Measurements from ENCODE around the gene MAST3.

Gene MAST3

DNA sequence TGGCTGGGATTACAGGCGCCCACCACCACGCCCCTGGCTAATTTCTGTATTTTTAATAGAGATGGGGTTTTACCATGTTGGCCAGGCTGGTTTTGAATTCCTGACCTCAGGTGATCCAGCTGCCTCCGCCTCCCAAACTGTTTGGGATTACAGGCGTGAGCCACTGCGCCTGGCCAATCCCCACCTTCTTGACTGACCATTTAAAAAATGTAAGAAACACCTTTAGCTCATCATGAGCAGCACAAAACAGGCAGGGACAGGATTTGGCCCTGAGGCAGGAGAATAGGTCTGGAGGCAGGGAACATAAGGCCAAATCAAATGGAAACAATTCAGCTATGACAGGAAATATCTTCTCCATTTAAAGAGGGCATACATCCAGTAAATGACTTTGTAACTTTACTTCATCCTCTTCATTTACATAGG lies 94.1 kb downstream of the MAST3 start:
- Histone ChIP-seq H3K27me3 (ENCODE audit: insufficient read depth, insufficient read length) (no peaks in the 10 kb centered on the region), H3K4me3 (ENCODE audit: insufficient read length, low read depth) (no peak overlapping the region), H3K36me3 (ENCODE audit: insufficient read depth, insufficient read length, low read length) (peaks cover 14% of the 10 kb centered on the region), H3K9me3 (ENCODE audit: insufficient read depth, low read length) (no peaks in the 10 kb centered on the region), H3K9ac (ENCODE audit: insufficient read length, low read depth) (peak overlapping the region; percentile 13), H3K4me1 (ENCODE audit: insufficient read depth, insufficient read length) (peaks cover 7% of the 10 kb centered on the region)
- no peak for DNase-seq (ENCODE audit: low read depth, low spot score)
- TF ChIP-seq SUZ12 (IDR thresholded peaks at IDR 0.05; ENCODE audit: extremely low read depth, insufficient read depth, insufficient read length) = no peak
- no peak for TF ChIP-seq ZNF274 (IDR thresholded peaks at IDR 0.05; ENCODE audit: low read depth, low read length)
- TF ChIP-seq YY1 (IDR thresholded peaks at IDR 0.05; ENCODE audit: insufficient read depth, insufficient read length) = no peak

DNA sequence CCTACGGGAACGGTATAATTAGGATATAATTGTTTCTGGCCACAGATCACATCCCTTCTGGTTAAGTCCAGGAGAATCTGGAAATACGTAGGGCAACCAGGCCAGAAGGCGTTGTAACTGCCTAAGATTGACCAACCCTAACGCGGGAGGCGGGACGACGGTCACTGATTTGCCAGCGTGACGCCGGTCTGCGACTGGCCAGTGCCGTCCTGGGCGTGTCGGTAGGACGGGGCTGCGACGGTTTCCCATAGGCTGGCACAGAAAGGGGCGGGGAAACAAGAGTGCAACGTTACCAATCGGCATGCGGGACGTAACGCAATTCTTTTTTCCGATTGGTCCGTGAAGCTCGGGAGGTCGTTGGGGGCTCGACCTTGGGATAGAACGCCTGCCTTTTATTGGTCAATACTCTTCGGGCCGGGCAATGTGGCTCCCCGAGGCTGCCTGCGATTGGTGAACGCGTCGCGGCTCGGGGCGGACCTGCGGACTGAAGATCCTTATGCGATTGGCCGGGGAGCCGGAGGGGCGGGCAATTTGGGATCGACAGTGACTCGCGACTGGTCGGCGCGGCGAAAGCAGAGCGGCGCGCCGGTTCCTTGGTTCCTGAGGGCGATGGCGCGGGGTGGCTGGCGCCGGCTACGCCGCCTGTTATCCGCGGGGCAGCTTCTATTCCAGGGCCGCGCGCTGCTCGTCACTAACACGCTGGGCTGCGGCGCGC lies 95.3 kb downstream of the MAST3 start, which contains the start of gene MPV17L2:
MPV17L2 (plus strand) TSS at position 546 of the 715 bp plus-strand sequence; CDS start at position 610, 64 bp downstream.
- Histone ChIP-seq H3K9me3 (ENCODE audit: insufficient read depth, low read length) (no peaks in the 10 kb centered on the region), H3K4me3 (ENCODE audit: insufficient read length, low read depth) (peak within 1 kb of the TSS; percentile 92), H3K9ac (ENCODE audit: insufficient read length, low read depth) (peak within 1 kb of the TSS; percentile 92), H3K27me3 (ENCODE audit: insufficient read depth, insufficient read length) (no peaks in the 10 kb centered on the region), H3K4me1 (ENCODE audit: insufficient read depth, insufficient read length) (peaks cover 7% of the 10 kb centered on the region), H3K36me3 (ENCODE audit: insufficient read depth, insufficient read length, low read length) (peaks cover 20% of the 10 kb centered on the region)
- DNase-seq (ENCODE audit: low read depth, low spot score) = peak; percentile 100
- TF ChIP-seq YY1 (IDR thresholded peaks at IDR 0.05; ENCODE audit: insufficient read depth, insufficient read length) (no peak), ZNF274 (IDR thresholded peaks at IDR 0.05; ENCODE audit: low read depth, low read length) (no peak), SUZ12 (IDR thresholded peaks at IDR 0.05; ENCODE audit: extremely low read depth, insufficient read depth, insufficient read length) (no peak)

DNA sequence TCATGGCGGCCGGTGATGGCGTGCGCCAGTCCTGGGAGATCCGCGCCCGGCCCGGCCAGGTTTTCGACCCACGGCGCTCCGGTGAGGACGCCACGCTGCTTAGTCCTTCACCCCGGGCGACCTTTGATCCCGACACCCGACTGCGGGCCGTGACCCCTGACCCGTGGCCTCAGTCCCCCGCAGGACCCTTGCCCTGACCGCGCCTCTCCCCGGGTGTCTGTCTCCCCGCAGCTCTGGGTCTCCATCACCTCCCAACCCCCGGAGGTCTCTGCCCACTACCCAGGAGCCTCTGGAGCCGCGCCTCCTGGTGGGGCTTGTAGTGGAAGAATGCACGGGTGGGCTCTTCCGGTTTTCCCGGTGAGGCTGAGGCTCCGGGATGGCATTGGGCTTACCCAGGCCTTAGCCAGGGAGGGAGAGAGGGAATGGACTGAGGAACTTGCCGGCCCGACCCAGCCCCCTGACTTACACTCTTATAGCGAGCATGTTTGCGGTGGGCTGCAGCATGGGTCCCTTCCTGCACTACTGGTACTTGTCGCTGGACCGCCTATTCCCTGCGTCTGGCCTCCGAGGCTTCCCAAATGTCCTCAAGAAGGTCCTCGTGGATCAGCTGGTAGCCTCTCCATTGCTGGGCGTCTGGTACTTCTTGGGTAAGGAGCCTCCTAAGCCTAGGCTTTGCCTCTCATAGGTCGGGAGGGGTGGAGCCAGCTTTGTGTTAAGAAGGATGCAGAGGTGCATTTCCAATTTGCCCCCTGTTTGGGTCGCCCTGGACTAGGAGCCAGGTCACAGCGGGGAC lies 96.0 kb downstream of the MAST3 start:
- DNase-seq (ENCODE audit: low read depth, low spot score) = no peak
- H3K9ac ChIP-seq (ENCODE audit: insufficient read length, low read depth) = peak overlapping the region; percentile 92
- peaks cover 7% of the 10 kb centered on the region for H3K4me1 ChIP-seq (ENCODE audit: insufficient read depth, insufficient read length)
- H3K27me3 ChIP-seq (ENCODE audit: insufficient read depth, insufficient read length) = no peaks in the 10 kb centered on the region
- peaks cover 28% of the 10 kb centered on the region for H3K36me3 ChIP-seq (ENCODE audit: insufficient read depth, insufficient read length, low read length)
- H3K4me3 ChIP-seq (ENCODE audit: insufficient read length, low read depth) = peak overlapping the region; percentile 92
- no peaks in the 10 kb centered on the region for H3K9me3 ChIP-seq (ENCODE audit: insufficient read depth, low read length)
- TF ChIP-seq ZNF274 (IDR thresholded peaks at IDR 0.05; ENCODE audit: low read depth, low read length) (no peak), SUZ12 (IDR thresholded peaks at IDR 0.05; ENCODE audit: extremely low read depth, insufficient read depth, insufficient read length) (no peak), YY1 (IDR thresholded peaks at IDR 0.05; ENCODE audit: insufficient read depth, insufficient read length) (no peak)

DNA sequence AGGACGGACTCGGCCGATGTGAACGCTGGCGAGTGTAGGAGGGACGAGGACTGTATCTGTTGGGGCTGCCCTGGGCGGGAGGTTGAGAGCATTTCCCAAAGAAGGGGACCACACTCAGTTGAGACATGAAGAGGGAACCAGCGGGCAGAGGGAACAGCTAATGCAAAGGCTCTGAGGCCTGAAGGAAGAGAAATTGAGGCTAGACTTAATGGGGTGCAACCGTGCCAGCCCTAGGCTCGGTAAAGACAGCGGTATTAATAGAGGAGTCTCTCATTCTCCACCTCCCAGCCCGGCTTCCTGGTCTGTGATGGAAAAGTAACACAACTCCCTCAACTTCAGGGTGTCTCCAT lies 96.6 kb downstream of the MAST3 start:
- H3K36me3 ChIP-seq (ENCODE audit: insufficient read depth, insufficient read length, low read length) = peaks cover 30% of the 10 kb centered on the region
- H3K9ac ChIP-seq (ENCODE audit: insufficient read length, low read depth) = peak overlapping the region; percentile 92
- TF ChIP-seq ZNF274 (IDR thresholded peaks at IDR 0.05; ENCODE audit: low read depth, low read length) (no peak), SUZ12 (IDR thresholded peaks at IDR 0.05; ENCODE audit: extremely low read depth, insufficient read depth, insufficient read length) (no peak), YY1 (IDR thresholded peaks at IDR 0.05; ENCODE audit: insufficient read depth, insufficient read length) (no peak)
- DNase-seq (ENCODE audit: low read depth, low spot score) = no peak
- no peaks in the 10 kb centered on the region for H3K9me3 ChIP-seq (ENCODE audit: insufficient read depth, low read length)
- peaks cover 7% of the 10 kb centered on the region for H3K4me1 ChIP-seq (ENCODE audit: insufficient read depth, insufficient read length)
- H3K27me3 ChIP-seq (ENCODE audit: insufficient read depth, insufficient read length) = no peaks in the 10 kb centered on the region
- peak overlapping the region; percentile 92 for H3K4me3 ChIP-seq (ENCODE audit: insufficient read length, low read depth)

DNA sequence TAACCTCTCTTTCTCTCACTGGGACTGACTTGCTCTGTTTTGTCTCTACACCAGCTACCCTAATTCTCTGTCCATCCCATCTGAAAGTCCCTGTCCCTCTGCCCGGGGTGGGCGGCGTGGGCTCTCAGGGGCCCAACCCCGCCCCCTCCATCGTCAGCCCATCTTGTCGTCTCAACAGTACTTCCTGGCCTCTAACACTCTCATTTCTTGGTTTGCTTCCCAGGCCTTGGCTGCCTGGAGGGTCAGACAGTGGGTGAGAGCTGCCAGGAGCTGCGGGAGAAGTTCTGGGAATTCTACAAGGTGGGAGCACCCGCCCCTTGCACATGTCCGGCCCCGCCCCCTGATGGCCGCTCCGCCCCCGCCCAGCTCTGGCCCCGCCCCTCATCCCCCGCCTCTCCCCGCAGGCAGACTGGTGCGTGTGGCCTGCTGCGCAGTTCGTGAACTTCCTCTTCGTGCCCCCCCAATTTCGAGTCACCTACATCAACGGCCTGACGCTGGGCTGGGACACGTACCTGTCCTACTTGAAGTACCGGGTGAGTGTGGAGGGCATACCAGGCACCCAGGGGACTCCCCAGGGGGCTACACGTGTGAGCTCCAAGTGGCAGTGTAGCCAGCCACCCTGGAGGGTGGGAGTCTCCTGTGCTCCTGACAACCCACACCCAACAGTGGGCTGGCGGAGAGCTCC lies 97.1 kb downstream of the MAST3 start:
- DNase-seq (ENCODE audit: low read depth, low spot score) = no peak
- Histone ChIP-seq H3K9me3 (ENCODE audit: insufficient read depth, low read length) (no peaks in the 10 kb centered on the region), H3K4me1 (ENCODE audit: insufficient read depth, insufficient read length) (peaks cover 7% of the 10 kb centered on the region), H3K4me3 (ENCODE audit: insufficient read length, low read depth) (peak overlapping the region; percentile 17), H3K9ac (ENCODE audit: insufficient read length, low read depth) (peak overlapping the region; percentile 92), H3K27me3 (ENCODE audit: insufficient read depth, insufficient read length) (no peaks in the 10 kb centered on the region), H3K36me3 (ENCODE audit: insufficient read depth, insufficient read length, low read length) (peaks cover 30% of the 10 kb centered on the region)
- no peak for TF ChIP-seq ZNF274 (IDR thresholded peaks at IDR 0.05; ENCODE audit: low read depth, low read length)
- TF ChIP-seq YY1 (IDR thresholded peaks at IDR 0.05; ENCODE audit: insufficient read depth, insufficient read length) = no peak

DNA sequence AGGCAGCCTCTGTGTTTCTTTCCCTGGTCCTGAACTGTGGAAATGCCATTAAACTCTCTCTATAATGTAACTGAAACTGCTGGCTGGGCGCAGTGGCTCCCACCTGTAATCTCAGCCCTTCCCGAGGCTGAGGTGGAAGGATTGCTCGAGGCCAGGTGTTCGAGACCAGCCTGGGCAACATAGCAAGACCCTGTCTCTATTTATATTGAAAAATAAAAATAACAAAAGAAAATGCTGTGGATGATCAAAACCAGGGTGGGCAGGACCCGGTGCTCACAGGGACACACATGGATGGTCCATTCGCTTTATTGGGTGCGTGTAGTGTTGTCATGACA lies 98.9 kb downstream of the MAST3 start:
- Histone ChIP-seq H3K4me3 (ENCODE audit: insufficient read length, low read depth) (no peak overlapping the region), H3K36me3 (ENCODE audit: insufficient read depth, insufficient read length, low read length) (peaks cover 30% of the 10 kb centered on the region), H3K9ac (ENCODE audit: insufficient read length, low read depth) (no peak overlapping the region), H3K27me3 (ENCODE audit: insufficient read depth, insufficient read length) (no peaks in the 10 kb centered on the region), H3K4me1 (ENCODE audit: insufficient read depth, insufficient read length) (peaks cover 7% of the 10 kb centered on the region), H3K9me3 (ENCODE audit: insufficient read depth, low read length) (no peaks in the 10 kb centered on the region)
- TF ChIP-seq YY1 (IDR thresholded peaks at IDR 0.05; ENCODE audit: insufficient read depth, insufficient read length) = no peak
- TF ChIP-seq ZNF274 (IDR thresholded peaks at IDR 0.05; ENCODE audit: low read depth, low read length) = no peak
- TF ChIP-seq SUZ12 (IDR thresholded peaks at IDR 0.05; ENCODE audit: extremely low read depth, insufficient read depth, insufficient read length) = no peak
- DNase-seq (ENCODE audit: low read depth, low spot score) = no peak

DNA sequence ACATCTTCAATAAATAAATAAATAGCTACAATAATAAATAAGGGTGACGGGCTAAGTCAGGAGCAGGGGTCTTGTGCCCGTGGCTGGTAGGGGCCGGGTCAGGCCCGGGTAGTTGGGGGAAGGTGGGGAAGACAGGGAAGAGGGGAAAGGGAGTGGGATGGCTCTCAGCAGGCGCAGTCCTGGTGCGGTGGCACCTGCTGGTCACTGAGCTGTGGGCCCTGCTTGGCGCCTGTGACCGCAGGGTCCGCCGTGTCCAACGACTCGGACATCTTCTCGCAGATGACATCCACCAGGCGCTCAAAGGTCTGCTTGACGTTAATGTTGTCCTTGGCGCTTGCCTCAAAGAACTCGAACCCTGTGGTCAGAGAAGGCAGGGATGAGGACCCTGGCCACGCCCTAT lies 99.7 kb downstream of the MAST3 start:
- Histone ChIP-seq H3K36me3 (ENCODE audit: insufficient read depth, insufficient read length, low read length) (peaks cover 30% of the 10 kb centered on the region), H3K9ac (ENCODE audit: insufficient read length, low read depth) (no peak overlapping the region), H3K27me3 (ENCODE audit: insufficient read depth, insufficient read length) (no peaks in the 10 kb centered on the region), H3K9me3 (ENCODE audit: insufficient read depth, low read length) (no peaks in the 10 kb centered on the region), H3K4me1 (ENCODE audit: insufficient read depth, insufficient read length) (peaks cover 7% of the 10 kb centered on the region), H3K4me3 (ENCODE audit: insufficient read length, low read depth) (no peak overlapping the region)
- TF ChIP-seq ZNF274 (IDR thresholded peaks at IDR 0.05; ENCODE audit: low read depth, low read length) (no peak), SUZ12 (IDR thresholded peaks at IDR 0.05; ENCODE audit: extremely low read depth, insufficient read depth, insufficient read length) (no peak), YY1 (IDR thresholded peaks at IDR 0.05; ENCODE audit: insufficient read depth, insufficient read length) (no peak)
- DNase-seq (ENCODE audit: low read depth, low spot score) = no peak
